A673 (cell line): ENCODE data around the gene RNF157. TPM values are rescaled to one million over a fixed set of nuclear protein-coding genes. Genes with fewer than 3 reads are reported as not detected.

Experiments used
- BruUV-seq: library from RNA; stranded (reverse); fragments of 400-500 nt; replicated peaks from 2 replicates; lab custom pipeline; 2021; lab: Mats Ljungman, UMichigan
- CTCF ChIA-PET: fragments of 300-600 bp; sonication (Branson Sonifier 250); formaldehyde crosslinking; loops from one replicate; lab custom pipeline; 2022; ENCODE audit warnings: antibody characterized with exemption; lab: Charles Lee
- POLR2A ChIA-PET: fragments of 300-600 bp; sonication (Branson Sonifier 250); formaldehyde crosslinking; loops from one replicate; lab custom pipeline; 2022; ENCODE audit warnings: antibody characterized with exemption; ENCODE audit not compliant: low non-redundant PET; lab: Charles Lee
- DNase-seq: peaks from one replicate; pipeline ENCODE4 v3.0.0-alpha.2; 2015; ENCODE audit warnings: low spot score
- H3K27ac ChIP-seq: fragments of 200-600 bp; sonication (generic); 2 replicates; pipeline ENCODE4 v1.5.1; 2016; ENCODE audit warnings: mixed run types, low read depth, mild to moderate bottlenecking, mixed read lengths, antibody characterized with exemption, low read length; ENCODE audit not compliant: poor library complexity, severe bottlenecking
- H3K27me3 ChIP-seq: fragments of 200-600 bp; sonication (generic); replicated peaks from 2 replicates; pipeline ENCODE4 v1.6.1; 2017; ENCODE audit warnings: mixed run types, low read depth, mild to moderate bottlenecking, mixed read lengths, antibody characterized with exemption, low read length; ENCODE audit not compliant: insufficient read depth, poor library complexity
- H3K36me3 ChIP-seq: fragments of 200-600 bp; sonication (generic); 2 replicates; pipeline ENCODE4 v1.6.1; 2016; ENCODE audit warnings: mixed run types, mild to moderate bottlenecking, mixed read lengths, antibody characterized with exemption, low read length; ENCODE audit not compliant: insufficient read depth, poor library complexity, severe bottlenecking
- H3K4me1 ChIP-seq: fragments of 200-600 bp; sonication (generic); 2 replicates; pipeline ENCODE4 v1.6.1; 2017; ENCODE audit warnings: mixed run types, mild to moderate bottlenecking, mixed read lengths, antibody characterized with exemption, low read length; ENCODE audit not compliant: insufficient read depth, poor library complexity, severe bottlenecking
- H3K4me3 ChIP-seq: fragments of 200-600 bp; sonication (generic); 2 replicates; pipeline ENCODE4 v1.5.1; 2016; ENCODE audit warnings: low read depth, mixed run types, mild to moderate bottlenecking, mixed read lengths, low read length; ENCODE audit not compliant: poor library complexity, severe bottlenecking
- H3K9me3 ChIP-seq: fragments of 200-600 bp; sonication (generic); 2 replicates; pipeline ENCODE4 v1.6.1; 2016; ENCODE audit warnings: mixed run types, low read depth, mild to moderate bottlenecking, mixed read lengths, antibody characterized with exemption, low read length; ENCODE audit not compliant: poor library complexity, severe bottlenecking
- EZH2 ChIP-seq: fragments of 200-600 bp; sonication (generic); IDR thresholded peaks from 2 replicates; pipeline ENCODE4 v1.6.1; 2017; ENCODE audit warnings: borderline replicate concordance, low read depth, mild to moderate bottlenecking, mixed read lengths, antibody characterized with exemption, low read length; ENCODE audit not compliant: poor library complexity, severe bottlenecking
- intact Hi-C: fragments of 100-400 bp; cut with micrococcal nuclease; formaldehyde crosslinking; loops from one replicate; pipeline ENCODE4 v1.10.0; 2022; ENCODE audit not compliant: unreplicated experiment
- total RNA-seq: library from RNA; stranded (reverse); gene quantifications from 2 replicates; pipeline ENCODE4 v1.2.3, GENCODE V29; 2021
- TF ChIP-seq, protein P1 (sequence below): fragments of 300-800, 200-600 bp; sonication (generic); conservative IDR thresholded peaks from 2 replicates; pipeline ENCODE4 v1.5.1; 2017; ENCODE audit warnings: low read depth, mild to moderate bottlenecking, antibody characterized with exemption, low read length, moderate library complexity, mixed read lengths

Gene RNF157
- total RNA-seq, 1 experiment from 2014 or later, result 0.56 TPM

DNA sequence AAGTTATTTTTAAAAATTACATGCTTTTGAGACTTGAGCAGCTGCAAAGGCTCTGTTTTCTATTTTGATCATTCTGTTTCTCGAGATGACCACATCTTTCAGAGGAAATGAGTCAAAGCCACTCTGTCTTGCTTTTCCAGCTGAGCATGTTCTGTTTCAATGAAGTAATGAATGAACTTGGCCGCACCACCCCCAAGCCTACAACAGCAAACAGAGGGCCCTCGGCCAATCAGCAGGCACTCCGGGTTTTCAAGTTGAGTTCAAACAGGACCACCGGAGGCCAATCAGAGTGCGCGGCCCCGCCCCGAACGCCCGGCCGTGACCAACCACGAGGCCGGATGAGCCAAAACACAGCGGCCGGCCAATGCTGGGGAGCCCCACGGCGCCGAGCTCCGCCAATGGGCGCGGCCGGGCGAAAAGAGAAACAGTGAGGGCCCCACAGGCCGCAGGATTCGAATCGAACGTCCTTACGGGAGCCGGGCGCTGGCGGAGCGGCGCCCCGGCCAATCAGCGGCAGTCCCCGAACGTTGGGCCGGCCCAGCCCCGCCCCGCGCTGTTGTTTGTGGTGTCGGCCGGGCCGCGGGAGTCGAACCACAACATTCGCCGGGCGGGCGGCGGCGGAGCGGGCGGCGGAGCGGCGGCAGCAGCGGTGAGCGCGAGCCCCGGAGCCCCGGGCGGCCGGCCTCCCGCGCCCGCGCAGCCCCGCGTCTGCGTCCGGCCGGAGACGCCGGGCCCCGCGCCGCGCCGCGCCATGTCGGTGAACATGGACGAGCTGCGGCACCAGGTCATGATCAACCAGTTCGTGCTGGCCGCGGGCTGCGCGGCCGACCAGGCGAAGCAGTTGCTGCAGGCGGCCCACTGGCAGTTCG, 24.7 kb upstream of the RNF157 start, which contains the start of gene UBALD2:
Gene UBALD2, plus strand, starts transcription at position 594 of the 869 bp plus-strand sequence. Its CDS starts 158 bp downstream, at position 752.
- Histone ChIP-seq H3K27me3 (no peaks in the 10 kb centered on the region), H3K36me3 (peaks cover 4% of the 10 kb centered on the region), H3K27ac (peak within 1 kb of the TSS; percentile 66), H3K4me3 (peak within 1 kb of the TSS; percentile 99), H3K9me3 (no peaks in the 10 kb centered on the region), H3K4me1 (peaks cover 31% of the 10 kb centered on the region)
- POLR2A ChIA-PET, result interaction anchor here (0.6 to 1.0 kb wide), 2 partner anchors 13 to 26 kb away, joined by 3 to 5 read pairs; no protein-coding TSS in a partner anchor
- no TSS peak for BruUV-seq
- CTCF ChIA-PET, result interaction anchor here (1.3 kb wide), 1 partner anchor 15 kb away, joined by 6 read pairs; no protein-coding TSS in a partner anchor
- intact Hi-C loops, result no loop called here
- peak; percentile 100 for DNase-seq
- TF ChIP-seq EZH2, result no peak

GRCh38 chr17:76264425-76264754, 24.1 kb upstream of the RNF157 start:
- Histone ChIP-seq H3K36me3 (peaks cover 4% of the 10 kb centered on the region), H3K4me3 (peak overlapping the region; percentile 36), H3K9me3 (no peaks in the 10 kb centered on the region), H3K4me1 (peaks cover 31% of the 10 kb centered on the region), H3K27me3 (no peaks in the 10 kb centered on the region), H3K27ac (peak overlapping the region; percentile 66)
- TF ChIP-seq, protein P1, sequence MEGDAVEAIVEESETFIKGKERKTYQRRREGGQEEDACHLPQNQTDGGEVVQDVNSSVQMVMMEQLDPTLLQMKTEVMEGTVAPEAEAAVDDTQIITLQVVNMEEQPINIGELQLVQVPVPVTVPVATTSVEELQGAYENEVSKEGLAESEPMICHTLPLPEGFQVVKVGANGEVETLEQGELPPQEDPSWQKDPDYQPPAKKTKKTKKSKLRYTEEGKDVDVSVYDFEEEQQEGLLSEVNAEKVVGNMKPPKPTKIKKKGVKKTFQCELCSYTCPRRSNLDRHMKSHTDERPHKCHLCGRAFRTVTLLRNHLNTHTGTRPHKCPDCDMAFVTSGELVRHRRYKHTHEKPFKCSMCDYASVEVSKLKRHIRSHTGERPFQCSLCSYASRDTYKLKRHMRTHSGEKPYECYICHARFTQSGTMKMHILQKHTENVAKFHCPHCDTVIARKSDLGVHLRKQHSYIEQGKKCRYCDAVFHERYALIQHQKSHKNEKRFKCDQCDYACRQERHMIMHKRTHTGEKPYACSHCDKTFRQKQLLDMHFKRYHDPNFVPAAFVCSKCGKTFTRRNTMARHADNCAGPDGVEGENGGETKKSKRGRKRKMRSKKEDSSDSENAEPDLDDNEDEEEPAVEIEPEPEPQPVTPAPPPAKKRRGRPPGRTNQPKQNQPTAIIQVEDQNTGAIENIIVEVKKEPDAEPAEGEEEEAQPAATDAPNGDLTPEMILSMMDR, result no peak
- no peak for TF ChIP-seq EZH2
- ChIA-PET CTCF (interaction anchor here (1.3 kb wide), 1 partner anchor 15 kb away, joined by 6 read pairs; no protein-coding TSS in a partner anchor), POLR2A (interaction anchor here (0.6 to 1.0 kb wide), 2 partner anchors 13 to 26 kb away, joined by 3 to 5 read pairs; no protein-coding TSS in a partner anchor)
- intact Hi-C loops, result no loop called here
- DNase-seq, result no peak
- TSS peak; percentile 84 for BruUV-seq

DNA sequence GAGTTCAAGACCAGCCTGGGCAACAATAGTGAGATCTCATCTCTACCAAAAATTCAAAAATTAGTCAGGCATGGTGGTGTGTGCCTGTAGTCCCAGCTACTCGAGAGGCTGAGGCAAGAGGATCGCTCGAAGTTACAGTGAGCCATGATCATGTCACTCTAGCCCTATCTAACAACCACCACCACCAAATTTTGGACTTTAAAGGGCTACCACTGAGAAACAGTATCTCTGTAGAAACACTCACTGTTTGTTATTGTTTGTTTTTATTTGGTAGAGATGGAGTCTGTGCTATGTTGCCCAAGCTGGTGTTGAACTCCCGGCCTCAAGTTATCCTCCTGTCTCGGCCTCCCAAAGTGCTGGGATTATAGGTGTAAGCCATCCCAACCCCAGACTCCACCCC, 23.6 kb upstream of the RNF157 start:
- intact Hi-C loops, result no loop called here
- CTCF ChIA-PET, result interaction anchor here (1.3 kb wide), 1 partner anchor 16 kb away, joined by 6 read pairs; no protein-coding TSS in a partner anchor
- POLR2A ChIA-PET, result interaction anchor here (1.0 kb wide), 1 partner anchor 25 kb away, joined by 5 read pairs; no protein-coding TSS in a partner anchor

More for the DNA sequence above, 23.6 kb upstream of the RNF157 start:
- no peaks in the 10 kb centered on the region for H3K9me3 ChIP-seq
- BruUV-seq, result no TSS peak
- H3K4me1 ChIP-seq, result peaks cover 26% of the 10 kb centered on the region
- no peaks in the 10 kb centered on the region for H3K27me3 ChIP-seq
- DNase-seq, result no peak
- peak overlapping the region; percentile 36 for H3K4me3 ChIP-seq
- H3K27ac ChIP-seq, result peak overlapping the region; percentile 66
- H3K36me3 ChIP-seq, result peaks cover 4% of the 10 kb centered on the region
- TF ChIP-seq, protein P1, result no peak
- no peak for TF ChIP-seq EZH2
